HL-60 (cell line): ENCODE results near the gene PLXDC2.

Source experiments
- POLR2AphosphoS5 ChIP-seq: IDR thresholded peaks from 2 replicates; pipeline ENCODE4 v1.6.1; 2012; ENCODE audit warnings: low read depth
- TF ChIP-seq, protein P1 (sequence below): IDR thresholded peaks from one replicate; pipeline ENCODE4 v1.5.1; 2011; ENCODE audit warnings: low read length, control low read depth, inconsistent platforms; ENCODE audit not compliant: insufficient read depth

DNA sequence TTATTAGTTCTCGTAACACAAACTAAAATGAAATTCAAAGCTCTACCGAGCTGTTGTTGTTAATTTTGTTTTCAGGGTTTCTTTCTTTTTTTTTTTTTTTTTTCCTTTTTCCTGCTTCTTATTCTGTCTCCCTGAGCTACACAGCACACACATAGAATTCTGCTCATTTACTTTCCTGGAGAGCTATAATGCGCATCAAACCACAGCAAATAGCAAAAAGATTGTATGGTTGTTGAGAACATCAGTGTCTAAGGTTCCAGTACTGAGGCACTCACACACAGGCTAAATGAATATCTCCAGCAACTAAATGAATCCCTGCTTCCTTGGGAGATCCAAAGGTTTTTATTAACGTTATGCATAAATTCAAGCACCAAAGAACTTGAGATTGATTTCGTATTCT, 418.3 kb downstream of the PLXDC2 start:
- TF ChIP-seq, protein P1, sequence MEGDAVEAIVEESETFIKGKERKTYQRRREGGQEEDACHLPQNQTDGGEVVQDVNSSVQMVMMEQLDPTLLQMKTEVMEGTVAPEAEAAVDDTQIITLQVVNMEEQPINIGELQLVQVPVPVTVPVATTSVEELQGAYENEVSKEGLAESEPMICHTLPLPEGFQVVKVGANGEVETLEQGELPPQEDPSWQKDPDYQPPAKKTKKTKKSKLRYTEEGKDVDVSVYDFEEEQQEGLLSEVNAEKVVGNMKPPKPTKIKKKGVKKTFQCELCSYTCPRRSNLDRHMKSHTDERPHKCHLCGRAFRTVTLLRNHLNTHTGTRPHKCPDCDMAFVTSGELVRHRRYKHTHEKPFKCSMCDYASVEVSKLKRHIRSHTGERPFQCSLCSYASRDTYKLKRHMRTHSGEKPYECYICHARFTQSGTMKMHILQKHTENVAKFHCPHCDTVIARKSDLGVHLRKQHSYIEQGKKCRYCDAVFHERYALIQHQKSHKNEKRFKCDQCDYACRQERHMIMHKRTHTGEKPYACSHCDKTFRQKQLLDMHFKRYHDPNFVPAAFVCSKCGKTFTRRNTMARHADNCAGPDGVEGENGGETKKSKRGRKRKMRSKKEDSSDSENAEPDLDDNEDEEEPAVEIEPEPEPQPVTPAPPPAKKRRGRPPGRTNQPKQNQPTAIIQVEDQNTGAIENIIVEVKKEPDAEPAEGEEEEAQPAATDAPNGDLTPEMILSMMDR: no peak
- no peak for TF ChIP-seq POLR2AphosphoS5
